WERI-Rb-1 (cell line): Measurements from ENCODE around the gene C2orf92.

Experiments
- DNase-seq: peaks from one replicate; pipeline ENCODE4 v3.0.0-alpha.2; 2020
- H3K27ac ChIP-seq: fragments of 250-450 bp; sonication (Bioruptor Pico); 2 replicates; pipeline ENCODE4 v1.5.1; 2020; ENCODE audit warnings: mild to moderate bottlenecking, moderate library complexity
- H3K27me3 ChIP-seq: fragments of 250-450 bp; sonication (Bioruptor Pico); 2 replicates; pipeline ENCODE4 v1.5.1; 2021; ENCODE audit warnings: mild to moderate bottlenecking, low read depth, moderate library complexity; ENCODE audit not compliant: insufficient read depth, severe bottlenecking
- H3K36me3 ChIP-seq: fragments of 250-450 bp; sonication (Bioruptor Pico); 2 replicates; pipeline ENCODE4 v1.5.1; 2020; ENCODE audit warnings: mild to moderate bottlenecking, moderate library complexity
- H3K4me3 ChIP-seq: 2 replicates; pipeline ENCODE4 v1.5.1; 2011; ENCODE audit warnings: low read depth, mild to moderate bottlenecking, control low read depth, low read length
- H3K9me3 ChIP-seq: fragments of 250-450 bp; sonication (Bioruptor Pico); 2 replicates; pipeline ENCODE4 v1.5.1; 2021; ENCODE audit warnings: mild to moderate bottlenecking, moderate library complexity; ENCODE audit not compliant: severe bottlenecking
- CTCF ChIP-seq: IDR thresholded peaks from 2 replicates; pipeline ENCODE4 v1.5.1; 2011; ENCODE audit warnings: low read depth, mild to moderate bottlenecking, control low read depth, inconsistent platforms, low read length

Gene C2orf92

GRCh38 chr2:97701186-97701585 lies 31.7 kb downstream of the C2orf92 start:
- Histone ChIP-seq H3K4me3 (no peak overlapping the region), H3K36me3 (no peaks in the 10 kb centered on the region), H3K27ac (no peak overlapping the region), H3K9me3 (no peaks in the 10 kb centered on the region), H3K27me3 (no peaks in the 10 kb centered on the region)
- no peak for TF ChIP-seq CTCF
- no peak for DNase-seq

GRCh38 chr2:97701851-97702465 lies 32.4 kb downstream of the C2orf92 start:
- no peaks in the 10 kb centered on the region for H3K9me3 ChIP-seq
- no peak for DNase-seq
- H3K27ac ChIP-seq, result no peak overlapping the region
- H3K4me3 ChIP-seq, result no peak overlapping the region
- TF ChIP-seq CTCF, result no peak
- H3K36me3 ChIP-seq, result no peaks in the 10 kb centered on the region
- H3K27me3 ChIP-seq, result no peaks in the 10 kb centered on the region

DNA sequence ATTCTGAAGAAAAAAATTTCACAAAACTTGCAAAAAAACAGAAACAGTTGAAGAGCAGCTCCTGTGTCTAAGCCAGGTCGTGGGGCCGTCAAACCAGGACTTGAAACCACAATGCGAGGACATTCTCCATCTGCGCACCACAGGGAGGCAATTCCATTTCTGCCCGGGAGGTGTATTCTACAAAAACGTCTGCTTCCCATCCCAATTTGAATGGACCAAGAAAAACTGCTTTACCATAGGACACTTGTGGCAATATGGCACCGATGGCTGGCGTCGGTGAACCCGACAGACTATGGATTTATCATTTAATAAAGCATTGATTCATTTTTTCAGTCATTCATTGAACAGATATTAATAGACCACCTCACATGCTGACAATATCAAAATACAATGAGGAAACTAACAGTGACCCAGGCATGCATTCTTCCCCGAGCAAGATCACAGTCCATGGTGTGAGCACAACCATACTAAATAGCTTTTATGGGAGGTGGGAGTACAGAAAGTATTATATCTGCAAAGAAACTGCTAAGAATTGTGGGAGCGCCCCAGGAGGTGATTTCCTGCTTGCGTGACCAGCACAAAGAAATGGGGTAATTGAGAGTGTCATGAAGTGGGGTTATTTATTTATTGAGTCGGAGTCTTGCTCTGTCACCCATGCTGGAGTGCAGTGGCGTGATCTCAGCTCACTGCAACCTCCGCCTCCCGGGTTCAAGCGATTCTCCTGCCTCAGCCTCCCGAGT lies 33.4 kb downstream of the C2orf92 start:
- Histone ChIP-seq H3K9me3 (no peaks in the 10 kb centered on the region), H3K4me3 (no peak overlapping the region), H3K27me3 (no peaks in the 10 kb centered on the region), H3K27ac (no peak overlapping the region), H3K36me3 (no peaks in the 10 kb centered on the region)
- no peak for TF ChIP-seq CTCF
- no peak for DNase-seq

- H3K36me3 ChIP-seq, result no peaks in the 10 kb centered on the region
- no peaks in the 10 kb centered on the region for H3K9me3 ChIP-seq
- no peak overlapping the region for H3K27ac ChIP-seq
- no peak overlapping the region for H3K4me3 ChIP-seq
- no peaks in the 10 kb centered on the region for H3K27me3 ChIP-seq
- no peak for TF ChIP-seq CTCF
- no peak for DNase-seq
Observed at GRCh38 chr2:97703741-97704140, 34.2 kb downstream of the C2orf92 start.

DNA sequence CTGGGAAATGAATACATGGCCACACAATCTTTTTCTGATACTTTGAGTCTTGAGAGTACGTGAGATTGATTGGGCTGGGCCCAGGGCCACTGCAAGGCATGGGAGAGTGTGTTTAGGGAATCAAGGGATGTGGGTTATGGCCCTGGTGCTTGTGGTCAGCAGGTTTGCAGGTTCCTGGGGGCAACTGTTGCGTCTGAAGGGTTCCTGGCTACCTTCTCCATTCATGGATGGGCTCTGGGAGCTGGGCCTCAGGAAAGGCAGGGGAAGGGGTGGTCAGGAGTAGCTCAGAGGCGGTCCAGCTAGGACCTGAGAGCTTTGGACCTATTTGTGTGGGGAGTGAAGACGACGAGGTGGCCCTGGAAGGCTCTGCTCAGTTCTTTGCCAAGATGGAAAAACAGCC lies 35.5 kb downstream of the C2orf92 start:
- no peak for DNase-seq
- H3K27ac ChIP-seq, result no peak overlapping the region
- no peaks in the 10 kb centered on the region for H3K9me3 ChIP-seq
- H3K27me3 ChIP-seq, result no peaks in the 10 kb centered on the region
- no peak overlapping the region for H3K4me3 ChIP-seq
- H3K36me3 ChIP-seq, result no peaks in the 10 kb centered on the region
- TF ChIP-seq CTCF, result no peak
